NCI-H524 (cell line): ENCODE data around the gene CD55.

Experiments used
- DNase-seq, 2 experiments: peaks; one replicate each; lab custom pipeline; 2025; lab: John Stamatoyannopoulos, UW

Gene CD55

DNA sequence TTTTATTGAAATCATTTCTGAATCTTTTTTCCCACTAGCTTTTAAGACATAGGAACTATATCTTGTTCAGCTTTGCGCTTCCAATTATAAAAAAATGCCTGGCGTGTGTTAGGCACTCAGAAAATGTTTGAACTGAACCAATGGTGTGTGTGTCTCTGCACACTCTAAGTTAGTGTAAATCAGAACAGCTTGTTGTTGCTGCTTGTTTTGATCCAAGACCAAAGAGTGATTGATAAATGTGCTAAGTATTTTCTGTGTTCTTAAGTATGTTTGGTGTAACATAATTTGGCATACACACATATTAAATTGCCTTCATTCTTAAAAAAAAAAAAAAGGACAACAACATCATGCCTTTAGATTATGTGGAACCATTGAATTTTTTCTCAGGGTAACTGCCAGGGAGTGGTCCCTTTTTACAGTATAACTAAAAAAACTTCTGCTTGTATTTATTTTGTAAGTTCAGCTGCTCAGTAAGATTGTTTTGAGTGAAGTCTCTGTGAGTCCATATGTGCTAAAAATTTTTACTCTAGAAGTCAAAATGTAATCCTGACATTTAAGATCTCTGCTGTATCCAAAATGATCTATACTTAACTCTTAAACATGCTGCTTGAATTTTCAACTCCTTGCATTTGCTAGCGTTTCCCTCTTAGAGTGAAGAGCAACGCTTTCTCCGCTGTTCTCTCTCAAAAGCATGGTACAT is 8.7 kb downstream of the CD55 start:
- DNase-seq: no peak

DNA sequence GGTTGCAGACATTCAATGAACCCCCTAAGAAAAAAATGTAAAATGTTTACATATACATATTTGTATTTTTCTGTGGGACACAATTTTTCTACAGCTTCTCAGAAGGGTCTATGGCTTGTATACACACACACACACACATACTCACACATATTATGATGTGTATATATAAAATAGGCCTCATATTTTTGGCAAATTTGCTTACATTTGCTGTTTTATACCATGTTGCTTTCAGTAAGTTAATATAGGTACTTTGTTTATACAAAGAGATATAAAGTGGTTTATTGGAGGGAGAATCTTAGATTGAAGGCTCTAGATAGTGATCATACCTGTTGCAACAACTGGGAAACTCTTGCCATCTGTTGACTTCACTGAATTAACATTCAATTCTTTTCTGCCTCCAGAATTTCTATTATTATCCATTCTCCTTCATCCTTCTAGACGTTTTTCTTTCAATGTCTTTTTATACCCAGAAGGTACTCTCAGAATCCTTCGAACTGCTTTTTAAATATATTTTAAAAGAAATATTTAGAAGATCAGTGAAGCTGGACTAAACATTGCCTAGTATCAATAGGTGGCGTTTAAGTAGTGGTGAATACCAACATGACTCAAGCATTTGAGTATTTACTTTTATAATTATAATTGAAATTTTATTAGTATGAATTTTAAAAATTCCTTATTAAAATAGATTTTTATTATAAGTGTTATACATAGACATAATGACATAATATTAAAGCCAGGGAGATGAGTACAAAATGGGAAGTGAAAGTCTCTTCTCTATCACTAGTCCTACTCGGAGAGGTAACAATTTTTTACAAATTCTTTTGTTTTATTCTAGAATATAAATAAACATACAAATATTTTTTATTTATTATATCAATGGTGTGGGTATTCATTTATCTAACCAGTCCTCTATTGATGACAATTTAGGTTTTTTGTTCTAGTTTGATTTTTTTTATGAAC is 10.2 kb downstream of the CD55 start:
- DNase-seq: no peak

DNA sequence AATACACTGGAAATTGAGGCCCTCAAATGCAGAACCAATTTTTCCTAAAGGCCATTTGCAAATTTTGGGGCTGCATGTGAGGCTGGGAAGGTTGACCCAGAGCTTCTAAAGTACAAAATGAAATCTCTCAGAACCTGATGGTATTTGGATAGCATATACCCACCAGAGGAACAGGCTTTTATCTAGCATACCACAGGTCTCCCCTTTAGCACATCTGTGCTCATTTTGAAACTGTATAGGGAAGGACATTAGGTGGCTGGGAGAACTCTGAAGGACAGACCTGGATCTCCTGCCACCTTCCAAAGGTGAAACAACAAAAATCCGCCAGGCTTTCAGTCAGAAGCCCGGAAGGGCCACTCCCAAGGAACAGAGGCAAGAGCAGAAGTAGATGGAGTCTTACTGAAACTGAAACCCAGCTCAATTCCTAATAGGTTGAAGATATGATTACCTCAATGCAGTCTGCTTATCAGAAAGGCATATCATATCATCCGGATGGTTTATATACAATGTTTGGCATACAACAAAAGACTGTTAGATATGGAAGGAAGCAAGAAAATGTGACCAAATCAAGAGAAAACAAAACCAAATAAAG is 11.6 kb downstream of the CD55 start:
- DNase-seq: no peak

DNA sequence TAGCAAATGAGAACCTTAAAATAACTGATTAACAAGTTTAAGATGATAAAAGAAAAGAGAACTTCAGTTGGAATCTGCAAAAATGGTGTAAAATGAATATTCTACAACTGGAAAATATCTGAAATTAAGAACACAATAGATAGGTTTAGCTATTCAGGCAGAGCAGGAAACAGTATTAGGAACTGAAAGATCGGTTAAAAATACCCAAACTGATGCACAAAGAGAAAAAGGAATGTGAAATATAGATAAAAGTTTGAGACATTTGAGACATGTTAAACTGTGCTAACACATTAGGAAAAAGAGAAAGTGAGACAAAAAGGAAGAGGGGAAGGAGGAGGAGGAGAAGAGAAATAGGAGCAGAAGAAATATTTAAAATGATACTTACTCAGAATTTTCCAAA is 12.1 kb downstream of the CD55 start:
- no peak for DNase-seq

GRCh38 chr1:207334337-207334736 is 12.9 kb downstream of the CD55 start:
- DNase-seq: no peak

DNA sequence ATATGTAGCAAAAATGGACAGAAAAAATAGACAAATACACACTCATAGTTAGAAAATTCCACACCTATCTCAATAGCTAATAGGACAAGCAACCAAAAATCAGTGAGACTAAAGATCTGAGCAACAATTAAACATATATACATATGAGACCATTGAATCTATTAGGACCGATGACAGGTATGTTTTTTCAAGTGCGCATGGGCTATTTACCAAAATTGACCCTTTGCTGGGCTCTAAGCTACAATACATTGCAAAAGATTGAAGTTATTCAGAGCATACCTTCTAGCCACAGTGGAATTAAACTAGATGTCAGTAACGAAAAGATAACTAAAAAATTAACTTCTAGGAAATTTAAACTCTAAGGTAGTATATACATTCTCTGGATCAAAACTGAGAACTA is 13.7 kb downstream of the CD55 start:
- DNase-seq: no peak

DNA sequence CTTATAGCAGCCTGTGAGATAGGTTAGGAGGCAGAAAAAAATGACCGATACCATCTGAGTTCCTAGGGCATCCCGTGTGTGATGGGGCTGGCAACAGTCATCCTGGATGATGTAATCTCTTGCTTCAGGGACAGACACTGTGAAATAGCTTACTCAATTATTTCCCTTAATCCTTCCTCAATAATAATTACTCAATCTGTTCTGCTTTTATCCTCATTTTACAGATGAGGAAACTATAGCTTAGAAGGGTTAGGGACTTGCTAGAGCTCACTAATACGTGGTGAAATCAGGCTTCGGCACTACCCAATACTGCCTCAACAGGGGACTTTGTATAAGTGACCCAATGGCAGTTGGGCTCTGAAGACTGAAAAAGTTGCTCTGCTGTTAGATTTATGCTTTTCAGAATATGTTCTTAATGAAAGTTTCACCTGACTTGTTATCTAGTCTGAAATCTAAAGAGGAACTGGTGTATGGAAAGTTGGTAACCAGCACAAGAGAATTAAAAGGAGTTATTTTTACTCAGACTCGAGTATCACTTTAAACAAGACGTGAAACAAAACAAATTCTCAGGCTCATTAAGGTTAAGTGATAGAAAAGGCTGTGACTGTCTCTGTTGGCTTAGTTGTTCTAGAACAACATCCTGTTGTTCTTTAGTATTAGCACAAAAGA is 14.4 kb downstream of the CD55 start:
- no peak for DNase-seq

GRCh38 chr1:207336559-207337467 is 15.3 kb downstream of the CD55 start:
- DNase-seq: no peak

DNA sequence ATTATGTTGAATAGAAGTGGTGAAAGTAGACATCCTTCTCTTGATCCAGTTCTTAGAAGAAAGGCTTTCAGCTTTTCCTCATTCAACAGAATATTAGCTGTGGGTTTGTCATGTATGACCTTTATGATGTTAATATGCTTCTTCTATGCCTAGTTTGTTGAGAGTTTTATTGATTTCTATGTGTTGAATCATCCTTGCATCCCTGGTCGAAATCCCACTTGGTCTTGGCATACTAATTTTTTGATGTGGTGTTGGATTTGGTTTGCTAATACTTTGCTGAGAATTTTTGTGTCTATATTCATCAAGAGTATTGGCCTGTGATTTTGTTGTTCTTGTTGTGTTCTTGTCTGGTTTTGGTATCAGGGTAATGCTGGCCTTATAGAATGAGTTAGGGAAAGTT is 20.9 kb downstream of the CD55 start:
- no peak for DNase-seq

GRCh38 chr1:207343675-207344074 is 22.2 kb downstream of the CD55 start:
- DNase-seq: no peak

GRCh38 chr1:207344221-207344620 is 22.7 kb downstream of the CD55 start:
- DNase-seq: no peak

DNA sequence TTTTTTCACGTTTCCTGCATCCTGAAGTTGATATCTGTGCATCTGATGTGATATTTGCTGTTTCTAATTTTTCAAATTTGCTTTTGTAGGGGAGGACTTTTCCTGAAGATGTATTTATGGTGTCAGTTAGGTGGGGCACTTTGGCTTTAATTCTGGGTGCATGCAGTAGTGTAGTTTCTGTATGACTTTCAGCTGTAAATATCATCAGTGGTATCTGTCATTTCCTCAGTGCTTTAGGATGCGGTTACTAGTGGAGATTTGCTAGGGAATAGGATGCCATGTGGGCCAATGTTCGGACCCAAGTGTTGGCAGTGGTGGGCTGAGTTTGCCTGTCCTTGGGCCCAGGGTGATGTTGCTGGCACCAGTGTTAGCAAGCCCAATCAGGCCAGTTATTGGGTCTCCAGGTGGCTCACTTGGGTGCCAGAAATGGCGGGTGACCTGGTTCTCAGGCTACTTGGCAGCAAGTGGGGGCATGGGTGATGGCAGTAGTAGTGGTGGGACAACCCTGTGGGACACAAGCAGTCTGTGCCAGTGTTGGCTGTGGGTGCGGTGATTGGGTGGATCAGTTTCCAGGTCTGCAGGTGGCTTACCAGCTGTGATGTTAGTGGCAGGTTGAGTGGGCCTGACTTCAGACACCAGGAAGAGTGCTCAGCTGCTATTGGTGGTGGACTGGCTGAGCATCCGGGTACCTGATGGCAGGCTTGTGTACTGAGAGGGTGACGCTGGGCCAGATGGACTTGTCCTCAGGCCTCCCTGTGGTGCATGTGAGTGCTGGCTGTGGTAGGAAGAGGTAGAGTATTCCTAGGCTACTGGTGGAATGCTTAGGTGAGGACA is 24.4 kb downstream of the CD55 start:
- DNase-seq: no peak

- DNase-seq: no peak
These were observed 25.0 kb downstream of the CD55 start for GRCh38 chr1:207346513-207346912.

DNA sequence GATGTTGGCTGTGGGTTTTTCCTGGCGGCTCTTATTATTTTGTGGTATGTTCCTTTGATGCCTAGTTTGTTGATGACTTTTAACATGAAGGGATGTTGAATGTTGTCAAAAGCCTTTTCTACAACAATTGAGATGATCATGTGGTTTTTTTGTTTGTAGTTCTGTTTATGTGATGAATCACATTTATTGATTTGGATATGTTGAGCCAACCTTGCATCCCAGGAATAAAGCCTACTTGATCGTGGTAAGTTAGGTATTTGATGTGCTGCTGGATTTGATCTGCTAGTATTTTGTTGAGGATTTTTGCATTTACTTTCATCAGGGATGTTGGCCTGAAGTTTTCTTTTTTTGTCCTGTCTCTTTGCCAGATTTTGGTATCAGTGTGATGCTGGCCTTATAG is 28.5 kb downstream of the CD55 start:
- DNase-seq: no peak

DNA sequence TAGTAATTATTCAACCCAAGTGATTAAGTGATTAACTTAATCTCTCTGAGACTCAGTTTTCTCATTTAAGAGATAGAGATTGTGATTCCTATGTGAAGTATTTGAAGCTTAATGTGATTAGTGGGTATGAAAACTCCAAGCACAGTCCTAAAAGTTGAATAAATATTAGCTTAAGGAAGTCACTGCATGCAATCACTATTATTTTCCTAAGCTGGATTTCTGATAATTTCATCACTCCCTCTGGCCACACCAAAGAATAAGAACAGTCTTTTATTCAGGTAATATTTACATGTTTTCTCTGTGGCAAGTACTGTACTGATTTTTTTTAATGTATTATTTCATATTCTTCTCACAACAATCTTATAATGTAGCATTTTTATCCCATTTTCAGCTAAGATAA is 31.1 kb downstream of the CD55 start:
- no peak for DNase-seq

- DNase-seq: no peak
These were observed 33.6 kb downstream of the CD55 start for GRCh38 chr1:207355060-207355459.

- no peak for DNase-seq
These were observed 34.2 kb downstream of the CD55 start for GRCh38 chr1:207355513-207356295.

GRCh38 chr1:207361029-207361428 is 39.6 kb downstream of the CD55 start:
- DNase-seq: no peak

DNA sequence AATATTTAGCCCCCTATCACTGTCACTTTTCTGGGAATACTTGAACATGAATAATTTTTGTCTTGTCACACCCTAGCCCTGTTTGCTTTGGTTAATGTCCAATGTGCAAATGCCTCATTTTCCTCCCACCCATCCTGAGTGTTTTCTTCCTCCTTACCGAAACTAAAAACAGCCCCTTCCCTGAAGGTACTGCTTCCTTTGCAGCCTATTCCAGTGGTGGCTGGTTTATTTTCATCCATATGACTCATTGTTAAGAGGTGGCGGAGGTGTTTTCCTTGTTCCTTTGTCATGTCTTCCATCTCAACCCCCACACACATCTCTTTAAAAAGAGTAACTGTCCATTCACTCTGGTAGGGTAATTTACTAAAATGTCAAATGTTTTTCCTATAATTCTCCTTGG is 40.4 kb downstream of the CD55 start:
- no peak for DNase-seq
